HPDE6-E6E7 (cell line): Measurements from ENCODE around the gene OTUD1.
A peak's percentile ranks its signal among the peaks of the same experiment; 100 is the strongest.

Experiments used
- DNase-seq: peaks from one replicate; pipeline ENCODE4 v3.0.0; 2011; ENCODE audit warnings: missing footprints; ENCODE audit errors: extremely low spot score

OTUD1 gene

GRCh38 chr10:23422003-23422411 lies 16.9 kb upstream of the OTUD1 start:
- no peak for DNase-seq

GRCh38 chr10:23432166-23432565 lies 6.7 kb upstream of the OTUD1 start:
- no peak for DNase-seq

DNA sequence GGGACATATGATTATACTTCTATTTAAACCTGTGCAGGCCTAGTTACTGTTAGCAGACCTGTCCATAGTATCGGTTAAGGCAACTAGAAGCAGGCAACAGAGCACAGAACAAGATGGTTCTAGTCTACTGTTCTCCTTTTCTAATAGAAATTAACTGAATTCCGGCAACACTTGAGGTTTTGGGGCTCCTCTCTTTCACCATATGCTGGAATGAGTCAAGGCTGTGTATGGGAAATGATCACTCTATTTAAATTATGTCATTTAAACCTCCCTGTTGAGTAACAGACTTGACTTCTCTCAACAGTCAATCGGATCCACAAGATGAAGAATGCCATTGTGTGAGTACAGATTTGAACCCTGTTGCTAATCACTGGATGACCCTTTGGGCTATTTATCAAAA lies 6.2 kb upstream of the OTUD1 start:
- no peak for DNase-seq

DNA sequence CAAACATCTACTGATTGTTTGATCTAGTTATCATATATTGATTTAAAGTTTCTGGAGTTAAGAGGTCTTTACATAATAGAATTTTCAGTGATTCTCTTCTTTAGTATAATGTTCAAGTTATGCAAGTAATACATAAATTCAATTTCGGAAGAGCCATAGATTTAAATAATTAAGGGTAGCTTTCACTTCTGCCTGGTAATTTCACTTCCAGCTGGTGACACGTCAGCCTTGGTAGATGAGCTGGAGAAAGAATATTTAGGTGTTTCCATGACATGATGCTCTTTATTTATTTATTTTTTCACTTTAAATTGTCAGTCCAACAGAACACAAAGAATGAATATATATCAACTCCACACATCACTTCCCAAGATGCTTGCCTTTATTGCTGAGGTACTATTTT lies 5.2 kb upstream of the OTUD1 start:
- no peak for DNase-seq

- DNase-seq, result no peak
Measured at GRCh38 chr10:23435378-23435777, 3.5 kb upstream of the OTUD1 start.

GRCh38 chr10:23436983-23437382 lies 1.9 kb upstream of the OTUD1 start:
- no peak for DNase-seq

GRCh38 chr10:23437963-23438546 lies 820 bp upstream of the OTUD1 start:
- no peak for DNase-seq

DNA sequence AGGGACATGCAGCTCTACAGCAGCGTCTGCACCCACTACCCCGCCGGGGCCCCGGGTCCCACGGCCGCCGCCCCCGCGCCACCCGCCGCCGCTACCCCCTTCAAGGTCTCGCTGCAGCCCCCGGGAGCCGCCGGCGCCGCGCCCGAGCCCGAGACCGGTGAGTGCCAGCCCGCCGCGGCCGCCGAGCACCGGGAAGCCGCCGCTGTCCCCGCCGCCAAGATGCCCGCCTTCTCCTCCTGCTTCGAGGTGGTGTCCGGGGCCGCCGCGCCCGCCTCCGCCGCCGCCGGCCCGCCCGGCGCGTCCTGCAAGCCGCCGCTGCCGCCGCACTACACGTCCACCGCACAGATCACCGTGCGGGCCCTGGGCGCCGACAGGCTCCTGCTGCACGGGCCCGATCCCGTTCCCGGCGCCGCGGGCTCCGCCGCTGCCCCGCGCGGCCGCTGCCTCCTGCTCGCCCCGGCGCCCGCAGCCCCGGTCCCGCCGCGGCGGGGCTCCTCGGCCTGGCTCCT lies 631 bp downstream of the OTUD1 start:
- DNase-seq, result peak; percentile 1

DNA sequence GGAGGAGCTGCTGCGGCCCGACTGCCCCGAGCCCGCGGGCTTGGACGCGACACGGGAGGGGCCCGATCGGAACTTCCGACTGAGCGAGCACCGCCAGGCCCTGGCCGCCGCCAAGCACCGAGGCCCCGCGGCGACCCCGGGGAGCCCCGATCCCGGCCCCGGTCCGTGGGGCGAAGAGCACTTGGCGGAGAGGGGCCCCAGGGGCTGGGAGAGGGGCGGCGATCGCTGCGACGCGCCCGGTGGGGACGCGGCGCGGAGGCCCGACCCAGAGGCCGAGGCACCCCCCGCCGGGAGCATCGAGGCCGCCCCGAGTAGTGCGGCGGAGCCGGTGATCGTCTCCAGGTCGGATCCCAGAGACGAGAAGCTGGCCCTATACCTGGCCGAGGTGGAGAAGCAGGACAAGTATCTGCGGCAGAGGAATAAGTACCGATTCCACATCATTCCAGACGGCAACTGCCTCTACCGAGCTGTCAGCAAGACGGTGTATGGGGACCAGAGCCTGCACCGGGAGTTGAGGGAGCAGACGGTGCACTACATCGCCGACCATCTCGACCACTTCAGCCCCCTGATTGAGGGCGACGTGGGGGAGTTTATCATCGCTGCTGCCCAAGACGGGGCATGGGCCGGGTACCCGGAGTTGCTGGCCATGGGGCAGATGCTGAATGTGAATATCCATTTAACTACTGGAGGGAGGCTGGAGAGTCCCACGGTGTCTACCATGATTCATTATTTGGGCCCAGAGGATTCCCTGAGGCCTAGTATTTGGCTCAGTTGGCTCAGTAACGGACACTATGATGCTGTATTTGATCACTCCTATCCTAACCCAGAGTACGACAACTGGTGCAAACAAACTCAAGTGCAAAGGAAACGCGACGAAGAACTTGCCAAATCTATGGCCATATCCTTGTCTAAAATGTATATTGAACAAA lies 1.4 kb downstream of the OTUD1 start:
- DNase-seq, result peak; percentile 3

DNA sequence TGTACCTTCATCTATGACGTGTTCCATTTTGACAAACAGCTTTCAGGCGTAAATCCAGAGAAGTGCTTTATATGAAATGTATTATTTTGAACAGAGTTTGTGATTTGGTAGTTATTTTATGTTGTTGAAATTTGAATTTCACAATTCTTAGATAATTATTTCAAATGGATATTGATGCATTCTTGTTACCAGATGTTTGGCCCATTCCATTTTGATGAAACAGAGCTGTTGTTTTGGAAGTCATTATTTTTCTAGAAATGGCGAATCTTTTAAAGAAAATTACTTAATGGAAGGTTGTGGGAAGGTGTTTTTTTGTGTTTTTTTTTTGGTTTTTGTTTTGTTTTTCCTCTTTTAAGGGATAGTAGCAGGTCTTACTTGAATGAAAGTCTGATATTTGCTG lies 2.4 kb downstream of the OTUD1 start:
- no peak for DNase-seq

GRCh38 chr10:23442936-23443335 lies 4.1 kb downstream of the OTUD1 start:
- DNase-seq, result no peak

DNA sequence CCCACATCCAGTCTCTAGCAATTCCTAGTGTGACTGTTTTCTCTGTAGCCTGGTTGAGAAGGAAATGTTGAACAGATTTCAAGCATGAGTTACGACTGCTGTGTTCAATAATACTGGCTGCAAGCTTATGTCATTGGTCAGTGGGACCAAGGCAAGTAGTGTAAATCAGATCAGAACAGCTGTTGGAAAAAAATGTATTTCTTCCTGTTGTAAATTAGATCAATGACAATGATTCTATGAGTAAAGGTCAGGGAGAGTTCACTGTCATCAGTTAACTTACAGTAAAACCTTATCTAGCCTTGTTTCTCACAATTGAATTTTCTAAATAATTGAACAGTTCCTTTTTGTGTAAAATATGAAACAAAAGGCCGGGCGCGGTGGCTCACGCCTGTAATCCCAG lies 6.7 kb downstream of the OTUD1 start:
- no peak for DNase-seq

GRCh38 chr10:23448323-23448722 lies 9.4 kb downstream of the OTUD1 start:
- DNase-seq, result no peak

- no peak for DNase-seq
Measured at GRCh38 chr10:23448802-23449570, 10.1 kb downstream of the OTUD1 start.

GRCh38 chr10:23452033-23452655 lies 13.3 kb downstream of the OTUD1 start:
- DNase-seq, result no peak

DNA sequence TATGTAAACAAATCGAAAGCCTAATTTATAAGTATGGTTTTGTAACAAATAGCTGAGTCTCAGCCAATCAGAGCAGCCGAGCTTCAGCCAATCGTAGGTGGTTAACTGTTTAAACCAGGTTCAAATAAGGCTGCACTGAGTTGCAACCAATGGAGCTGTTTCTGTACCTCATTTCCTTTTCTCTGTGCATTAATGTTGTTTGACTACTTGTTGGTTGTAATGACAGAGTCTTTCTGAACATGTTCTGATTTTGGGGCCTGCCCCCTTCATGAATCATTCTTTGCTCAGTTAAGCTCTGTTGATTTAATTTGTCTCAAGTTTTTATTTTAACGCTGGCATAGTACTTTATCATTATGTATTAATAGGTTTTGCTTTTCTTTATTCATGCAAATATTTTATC lies 14.6 kb downstream of the OTUD1 start:
- DNase-seq, result no peak

GRCh38 chr10:23457632-23458417 lies 18.9 kb downstream of the OTUD1 start:
- DNase-seq, result no peak

GRCh38 chr10:23459308-23459939 lies 20.5 kb downstream of the OTUD1 start:
- DNase-seq, result no peak

DNA sequence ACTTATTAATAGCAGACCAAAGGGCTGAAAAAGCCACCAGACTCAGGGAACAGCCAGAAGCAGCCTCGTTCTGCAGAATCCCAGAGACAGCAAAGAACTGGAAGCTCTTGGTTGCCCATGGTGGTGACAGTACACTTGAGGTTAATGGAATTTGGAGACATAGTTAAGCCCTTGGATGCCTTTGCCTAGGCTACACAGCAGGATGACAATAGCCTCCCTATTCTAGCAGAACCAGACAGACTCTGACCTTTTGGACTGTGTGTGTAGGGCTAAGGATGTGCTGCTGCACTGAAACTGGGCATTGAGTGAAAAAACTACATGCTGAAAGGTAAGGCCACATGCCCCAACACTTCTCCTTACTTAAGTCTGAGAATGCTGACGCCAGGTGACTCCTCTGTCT lies 22.7 kb downstream of the OTUD1 start:
- DNase-seq, result no peak

DNA sequence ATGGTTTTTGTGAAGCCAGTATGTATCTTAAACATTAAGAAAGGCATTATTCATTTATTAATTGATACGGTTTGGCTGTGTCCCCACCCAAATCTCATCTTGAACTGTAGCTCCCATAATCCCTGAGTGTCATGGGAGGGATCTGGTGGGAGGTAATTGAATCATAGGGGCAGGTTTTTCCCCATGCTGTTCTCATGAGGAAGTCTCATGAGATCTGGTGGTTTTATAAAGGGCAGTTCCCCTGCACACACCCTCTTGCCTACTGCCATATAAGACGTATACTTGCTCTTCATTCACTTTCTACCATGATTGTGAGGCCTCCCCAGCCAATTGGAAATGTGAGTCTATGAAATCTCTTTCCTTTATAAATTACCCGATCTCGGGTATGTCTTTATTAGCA lies 28.1 kb downstream of the OTUD1 start:
- DNase-seq, result no peak

DNA sequence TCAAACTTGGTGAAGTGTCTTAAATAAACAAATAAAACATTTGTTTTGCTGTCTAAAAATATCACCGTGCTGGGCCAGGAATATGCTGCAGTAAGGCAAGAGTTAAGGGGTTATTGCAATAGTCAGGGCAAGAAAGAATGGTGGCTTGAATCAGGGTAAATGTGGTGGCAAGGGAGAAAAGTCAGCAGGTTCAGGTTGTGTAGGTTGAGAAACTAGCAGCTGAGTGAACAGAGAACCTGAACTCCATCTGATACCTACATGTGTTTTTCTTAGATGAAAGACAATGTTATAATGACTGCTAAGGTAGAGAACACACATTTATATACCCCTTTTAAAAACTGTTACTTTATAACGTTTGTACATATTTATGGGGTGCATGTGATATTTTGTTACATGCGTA lies 28.7 kb downstream of the OTUD1 start:
- DNase-seq, result no peak
